ENCODE data around the gene ABCA5.

DNA sequence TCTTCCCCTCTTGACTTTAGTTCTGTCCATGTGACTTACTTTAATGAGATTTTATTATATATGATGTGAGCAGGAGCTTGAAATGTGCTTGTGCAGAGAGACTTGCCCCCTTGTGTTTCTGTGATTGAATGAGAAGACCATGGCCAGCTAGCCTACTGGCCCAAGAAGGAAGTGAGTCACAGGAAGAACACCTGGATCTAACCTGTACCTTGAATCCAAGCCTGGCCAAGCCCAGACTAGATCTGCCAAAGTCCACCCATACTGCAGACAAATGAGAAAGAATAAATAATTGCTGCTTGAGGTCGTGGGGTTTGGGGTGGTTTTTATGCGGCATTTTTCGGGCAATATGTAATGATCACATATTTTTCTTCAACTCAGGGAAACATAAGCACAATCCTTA lies 107.9 kb downstream of the ABCA5 start:
- TF ChIP-seq, protein P1, sequence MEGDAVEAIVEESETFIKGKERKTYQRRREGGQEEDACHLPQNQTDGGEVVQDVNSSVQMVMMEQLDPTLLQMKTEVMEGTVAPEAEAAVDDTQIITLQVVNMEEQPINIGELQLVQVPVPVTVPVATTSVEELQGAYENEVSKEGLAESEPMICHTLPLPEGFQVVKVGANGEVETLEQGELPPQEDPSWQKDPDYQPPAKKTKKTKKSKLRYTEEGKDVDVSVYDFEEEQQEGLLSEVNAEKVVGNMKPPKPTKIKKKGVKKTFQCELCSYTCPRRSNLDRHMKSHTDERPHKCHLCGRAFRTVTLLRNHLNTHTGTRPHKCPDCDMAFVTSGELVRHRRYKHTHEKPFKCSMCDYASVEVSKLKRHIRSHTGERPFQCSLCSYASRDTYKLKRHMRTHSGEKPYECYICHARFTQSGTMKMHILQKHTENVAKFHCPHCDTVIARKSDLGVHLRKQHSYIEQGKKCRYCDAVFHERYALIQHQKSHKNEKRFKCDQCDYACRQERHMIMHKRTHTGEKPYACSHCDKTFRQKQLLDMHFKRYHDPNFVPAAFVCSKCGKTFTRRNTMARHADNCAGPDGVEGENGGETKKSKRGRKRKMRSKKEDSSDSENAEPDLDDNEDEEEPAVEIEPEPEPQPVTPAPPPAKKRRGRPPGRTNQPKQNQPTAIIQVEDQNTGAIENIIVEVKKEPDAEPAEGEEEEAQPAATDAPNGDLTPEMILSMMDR (IDR thresholded peaks at IDR 0.05) = no peak
- no peak for TF ChIP-seq EZH2 (IDR thresholded peaks at IDR 0.05; ENCODE audit: borderline replicate concordance, insufficient read depth, low read depth, low read length, poor library complexity, severe bottlenecking)
